CD8-positive, alpha-beta memory T cell (primary cell): ENCODE data around the gene NPLOC4. TPM values are rescaled to one million over a fixed set of nuclear protein-coding genes. Genes with fewer than 3 reads are reported as not detected.

ENCODE experiments used
- CTCF ChIA-PET: fragments of 350-600 bp; sonication (Branson Sonifier 250); formaldehyde crosslinking; loops from one replicate; lab custom pipeline; 2021; ENCODE audit warnings: antibody characterized with exemption; lab: Charles Lee
- POLR2A ChIA-PET: fragments of 350-600 bp; sonication (Branson Sonifier 250); formaldehyde crosslinking; loops from one replicate; lab custom pipeline; 2021; ENCODE audit warnings: antibody characterized with exemption; lab: Charles Lee
- DNase-seq, 5 donors: peaks; one replicate each; pipeline versions ENCODE4 v3.0.0 to v3.0.0-alpha.2; 2020 to 2022; ENCODE audit warnings: mixed read lengths in 1 of 5
- H3K27ac ChIP-seq: one replicate; pipeline ENCODE4 v1.7.0; 2013; ENCODE audit warnings: low read depth, mild to moderate bottlenecking, low read length, moderate library complexity
- H3K27me3 ChIP-seq: 2 replicates; pipeline ENCODE4 v1.7.0; 2013; ENCODE audit warnings: low read length, mild to moderate bottlenecking; ENCODE audit not compliant: insufficient read depth, poor library complexity, severe bottlenecking
- H3K36me3 ChIP-seq: 2 replicates; pipeline ENCODE4 v1.7.0; 2013; ENCODE audit warnings: mild to moderate bottlenecking, low read length, moderate library complexity; ENCODE audit not compliant: insufficient read depth
- H3K4me1 ChIP-seq: 2 replicates; pipeline ENCODE4 v1.7.0; 2013; ENCODE audit warnings: mild to moderate bottlenecking, low read length, moderate library complexity; ENCODE audit not compliant: insufficient read depth
- H3K4me3 ChIP-seq: 2 replicates; pipeline ENCODE4 v1.7.0; 2013; ENCODE audit warnings: mild to moderate bottlenecking, low read length
- H3K9me3 ChIP-seq: 2 replicates; pipeline ENCODE4 v1.7.0; 2013; ENCODE audit warnings: mild to moderate bottlenecking, low read length
- H3K27ac Mint-ChIP-seq, 8 donors: one replicate each; pipeline ENCODE4 v1.8.0; 2020 to 2021; ENCODE audit warnings: mixed read lengths in 8 of 8, mild to moderate bottlenecking in 6 of 8, inconsistent platforms in 3 of 8, moderate library complexity in 3 of 8
- H3K27me3 Mint-ChIP-seq, 2 donors: one replicate each; pipeline ENCODE4 v1.8.0; 2020 to 2021; ENCODE audit warnings: mixed read lengths in 2 of 2, mild to moderate bottlenecking in 1 of 2, moderate library complexity in 1 of 2
- H3K36me3 Mint-ChIP-seq, 3 donors: one replicate each; pipeline ENCODE4 v1.8.0; 2020 to 2021; ENCODE audit warnings: mixed read lengths in 3 of 3, inconsistent platforms in 1 of 3, mild to moderate bottlenecking in 1 of 3
- H3K4me1 Mint-ChIP-seq, 3 donors: one replicate each; pipeline ENCODE4 v1.8.0; 2020 to 2021; ENCODE audit warnings: mixed read lengths in 3 of 3, inconsistent platforms in 1 of 3, mild to moderate bottlenecking in 1 of 3
- H3K4me3 Mint-ChIP-seq, 7 donors: one replicate each; pipeline ENCODE4 v1.8.0; 2020 to 2021; ENCODE audit warnings: mixed read lengths in 7 of 7, mild to moderate bottlenecking in 6 of 7, moderate library complexity in 4 of 7, inconsistent platforms in 2 of 7
- H3K9me3 Mint-ChIP-seq, 5 donors: one replicate each; pipeline ENCODE4 v1.8.0; 2020 to 2022; ENCODE audit warnings: mixed read lengths in 5 of 5, mild to moderate bottlenecking in 3 of 5, moderate library complexity in 2 of 5, inconsistent platforms in 1 of 5
- polyA plus RNA-seq: library from polyadenylated mRNA; unstranded; fragments of 300-500 nt; fragmentation: Illumina TruSeq; gene quantifications from one replicate; pipeline ENCODE4 v1.2.3, GENCODE V29; 2021
- total RNA-seq, 2 experiments: library from RNA; stranded (reverse); gene quantifications; one replicate each; pipeline ENCODE4 v1.2.3, GENCODE V29; 2021

The NPLOC4 gene
- total and polyA plus RNA-seq, 3 experiments from 2014 or later: 63.1 to 126 (median 125) TPM

- Mint-ChIP-seq H3K27me3 (peaks cover 0 to 15% of the 10 kb centered on the region in 2 donors), H3K9me3 (peaks cover 0 to 1% (median 0%) of the 10 kb centered on the region in 5 donors), H3K36me3 (peaks cover 30 to 41% (median 32%) of the 10 kb centered on the region in 3 donors), H3K27ac (peak overlapping the region; percentile 90 to 98 (median 96)), H3K4me3 (peak overlapping the region; percentile 93 to 99 (median 98)), H3K4me1 (peaks cover 34 to 56% (median 43%) of the 10 kb centered on the region in 3 donors)
- peak overlapping the region; percentile 85 for H3K27ac ChIP-seq
- ChIA-PET POLR2A (interaction anchor here (0.8 to 1.4 kb wide), 4 partner anchors 9 to 42 kb away, joined by 3 to 8 read pairs (median 4); partner anchors contain the start of gene FAAP100), CTCF (interaction anchor here (1.8 to 2.8 kb wide), 3 partner anchors 26 to 219 kb away, joined by 6 to 8 read pairs (median 7); partner anchors contain the start of gene FAAP100)
- peaks cover 33% of the 10 kb centered on the region for H3K36me3 ChIP-seq
- H3K9me3 ChIP-seq: no peaks in the 10 kb centered on the region
- no peak for DNase-seq
- peaks cover 19% of the 10 kb centered on the region for H3K4me1 ChIP-seq
- no peaks in the 10 kb centered on the region for H3K27me3 ChIP-seq
- H3K4me3 ChIP-seq: peak overlapping the region; percentile 92
These were observed 126.7 kb downstream of the NPLOC4 start for GRCh38 chr17:81509972-81510784.

GRCh38 chr17:81509207-81509971, 127.5 kb downstream of the NPLOC4 start:
- Histone ChIP-seq H3K9me3 (no peaks in the 10 kb centered on the region), H3K27me3 (no peaks in the 10 kb centered on the region), H3K27ac (peak overlapping the region; percentile 85), H3K4me1 (peaks cover 19% of the 10 kb centered on the region), H3K4me3 (peak overlapping the region; percentile 92), H3K36me3 (peaks cover 33% of the 10 kb centered on the region)
- H3K4me1 Mint-ChIP-seq: peaks cover 34 to 55% (median 41%) of the 10 kb centered on the region in 3 donors
- peaks cover 0 to 15% of the 10 kb centered on the region in 2 donors for H3K27me3 Mint-ChIP-seq
- peaks cover 30 to 41% (median 32%) of the 10 kb centered on the region in 3 donors for H3K36me3 Mint-ChIP-seq
- H3K27ac Mint-ChIP-seq: peak overlapping the region; percentile 90 to 98 (median 96)
- H3K4me3 Mint-ChIP-seq: peak overlapping the region; percentile 93 to 99 (median 98)
- peak in 2 of 5 donors; percentile 49 to 56 for DNase-seq
- peaks cover 0 to 1% (median 0%) of the 10 kb centered on the region in 5 donors for H3K9me3 Mint-ChIP-seq
- CTCF ChIA-PET: interaction anchor here (2.7 to 2.8 kb wide), 2 partner anchors 24 to 218 kb away, joined by 7 to 10 read pairs; no protein-coding TSS in a partner anchor
- POLR2A ChIA-PET: interaction anchor here (0.9 to 1.3 kb wide), 4 partner anchors 9 to 112 kb away, joined by 3 to 6 read pairs (median 5); partner anchors contain the start of gene FAAP100

GRCh38 chr17:81508639-81509206, 128.2 kb downstream of the NPLOC4 start:
- Mint-ChIP-seq H3K36me3 (peaks cover 30 to 41% (median 32%) of the 10 kb centered on the region in 3 donors), H3K9me3 (peaks cover 0 to 1% (median 0%) of the 10 kb centered on the region in 5 donors), H3K27me3 (peaks cover 0 to 15% of the 10 kb centered on the region in 2 donors), H3K27ac (peak overlapping the region; percentile 90 to 98 (median 96)), H3K4me1 (peaks cover 34 to 53% (median 41%) of the 10 kb centered on the region in 3 donors), H3K4me3 (peak overlapping the region; percentile 93 to 99 (median 98))
- POLR2A ChIA-PET: interaction anchor here (1.0 to 1.3 kb wide), 3 partner anchors 44 to 111 kb away, joined by 3 to 6 read pairs (median 6); partner anchors contain the start of gene FAAP100
- H3K27me3 ChIP-seq: no peaks in the 10 kb centered on the region
- no peak for DNase-seq
- peaks cover 19% of the 10 kb centered on the region for H3K4me1 ChIP-seq
- CTCF ChIA-PET: interaction anchor here (2.7 to 2.8 kb wide), 2 partner anchors 24 to 217 kb away, joined by 7 to 10 read pairs; no protein-coding TSS in a partner anchor
- H3K9me3 ChIP-seq: no peaks in the 10 kb centered on the region
- H3K36me3 ChIP-seq: peaks cover 33% of the 10 kb centered on the region
- peak overlapping the region; percentile 85 for H3K27ac ChIP-seq
- peak overlapping the region; percentile 92 for H3K4me3 ChIP-seq

Other genes starting within 250 kb of the NPLOC4 start
- not detected for gene BAHCC1, start 241.7 kb downstream of the NPLOC4 start, total RNA-seq
- gene BAHCC1, start 241.7 kb downstream of the NPLOC4 start, polyA plus RNA-seq: not detected
- gene ACTG1, start 124.3 kb downstream of the NPLOC4 start, total RNA-seq: 1,000 to 10,000 TPM; 5,175 to 5,190 TPM
- 1,950 TPM for gene ACTG1, start 124.3 kb downstream of the NPLOC4 start, polyA plus RNA-seq
- gene FSCN2, start 108.7 kb downstream of the NPLOC4 start, total RNA-seq: under 1 TPM; 0.46 to 0.49 TPM
- gene FSCN2, start 108.7 kb downstream of the NPLOC4 start, polyA plus RNA-seq: not detected
- gene FAAP100, start 84.8 kb downstream of the NPLOC4 start, total RNA-seq: 10 to 100 TPM; 52.5 to 55.3 TPM
- gene FAAP100, start 84.8 kb downstream of the NPLOC4 start, polyA plus RNA-seq: 19.2 TPM
- gene TSPAN10, start 84 bp upstream of the NPLOC4 start, total RNA-seq: under 1 TPM; 0.31 TPM
- 0.49 TPM for gene TSPAN10, start 84 bp upstream of the NPLOC4 start, polyA plus RNA-seq
- gene PDE6G, start 19.4 kb upstream of the NPLOC4 start, total RNA-seq: 1 to 10 TPM; 1.9 to 2.2 TPM
- gene PDE6G, start 19.4 kb upstream of the NPLOC4 start, polyA plus RNA-seq: 1.5 TPM
- gene OXLD1, start 29.5 kb upstream of the NPLOC4 start, total RNA-seq: 10 to 100 TPM; 50.8 to 55.7 TPM
- 78.9 TPM for gene OXLD1, start 29.5 kb upstream of the NPLOC4 start, polyA plus RNA-seq
- gene CCDC137, start 29.6 kb upstream of the NPLOC4 start, total RNA-seq: 10 to 100 TPM; 68.6 to 70.7 TPM
- 22.2 TPM for gene CCDC137, start 29.6 kb upstream of the NPLOC4 start, polyA plus RNA-seq
- gene ARL16, start 46.7 kb upstream of the NPLOC4 start, total RNA-seq: 10 to 100 TPM; 16.3 to 19.7 TPM
- gene ARL16, start 46.7 kb upstream of the NPLOC4 start, polyA plus RNA-seq: 33.0 TPM
- 100 to 1,000 TPM; 122 to 135 TPM for gene HGS, start 46.9 kb upstream of the NPLOC4 start, total RNA-seq
- gene HGS, start 46.9 kb upstream of the NPLOC4 start, polyA plus RNA-seq: 36.7 TPM
- 100 to 1,000 TPM; 246 to 255 TPM for gene MRPL12, start 66.3 kb upstream of the NPLOC4 start, total RNA-seq
- gene MRPL12, start 66.3 kb upstream of the NPLOC4 start, polyA plus RNA-seq: 53.6 TPM
- gene SLC25A10, start 75.2 kb upstream of the NPLOC4 start, total RNA-seq: 10 to 100 TPM; 34.1 to 34.7 TPM
- gene SLC25A10, start 75.2 kb upstream of the NPLOC4 start, polyA plus RNA-seq: 4.9 TPM
- gene GCGR, start 167.0 kb upstream of the NPLOC4 start, total RNA-seq: not detected
- gene GCGR, start 167.0 kb upstream of the NPLOC4 start, polyA plus RNA-seq: not detected
- 10 to 100 TPM; 56.1 to 57.0 TPM for gene MCRIP1, start 196.2 kb upstream of the NPLOC4 start, total RNA-seq
- 76.1 TPM for gene MCRIP1, start 196.2 kb upstream of the NPLOC4 start, polyA plus RNA-seq
- gene PPP1R27, start 197.9 kb upstream of the NPLOC4 start, total RNA-seq: not detected
- not detected for gene PPP1R27, start 197.9 kb upstream of the NPLOC4 start, polyA plus RNA-seq
- 100 to 1,000 TPM; 463 to 482 TPM for gene P4HB, start 223.4 kb upstream of the NPLOC4 start, total RNA-seq
- 342 TPM for gene P4HB, start 223.4 kb upstream of the NPLOC4 start, polyA plus RNA-seq
- 100 to 1,000 TPM; 662 to 677 TPM for gene ARHGDIA, start 234.2 kb upstream of the NPLOC4 start, total RNA-seq
- gene ARHGDIA, start 234.2 kb upstream of the NPLOC4 start, polyA plus RNA-seq: 237 TPM